ENCODE data around the gene DDRGK1.

DDRGK1 gene

GRCh38 chr20:3171391-3172125 lies 32.9 kb downstream of the DDRGK1 start:
- H3K4me3 ChIP-seq (ENCODE audit: low read length) = no peak overlapping the region
- H3K4me1 ChIP-seq (ENCODE audit: low read length) = peaks cover 11% of the 10 kb centered on the region
- H3K79me2 ChIP-seq (ENCODE audit: low read length) = no peaks in the 10 kb centered on the region
- H2AFZ ChIP-seq (ENCODE audit: low read depth, low read length) = no peak overlapping the region
- peaks cover 12% of the 10 kb centered on the region for H3K27me3 ChIP-seq (ENCODE audit: low read depth, low read length)
- H3K9ac ChIP-seq (ENCODE audit: low read length) = no peak overlapping the region
- H3K36me3 ChIP-seq (replicated peaks; ENCODE audit: low read depth, low read length) = no peaks in the 10 kb centered on the region
- TF ChIP-seq EZH2phosphoT487 (IDR thresholded peaks at IDR 0.05; ENCODE audit: low read depth) = no peak
- TF ChIP-seq, protein P1, sequence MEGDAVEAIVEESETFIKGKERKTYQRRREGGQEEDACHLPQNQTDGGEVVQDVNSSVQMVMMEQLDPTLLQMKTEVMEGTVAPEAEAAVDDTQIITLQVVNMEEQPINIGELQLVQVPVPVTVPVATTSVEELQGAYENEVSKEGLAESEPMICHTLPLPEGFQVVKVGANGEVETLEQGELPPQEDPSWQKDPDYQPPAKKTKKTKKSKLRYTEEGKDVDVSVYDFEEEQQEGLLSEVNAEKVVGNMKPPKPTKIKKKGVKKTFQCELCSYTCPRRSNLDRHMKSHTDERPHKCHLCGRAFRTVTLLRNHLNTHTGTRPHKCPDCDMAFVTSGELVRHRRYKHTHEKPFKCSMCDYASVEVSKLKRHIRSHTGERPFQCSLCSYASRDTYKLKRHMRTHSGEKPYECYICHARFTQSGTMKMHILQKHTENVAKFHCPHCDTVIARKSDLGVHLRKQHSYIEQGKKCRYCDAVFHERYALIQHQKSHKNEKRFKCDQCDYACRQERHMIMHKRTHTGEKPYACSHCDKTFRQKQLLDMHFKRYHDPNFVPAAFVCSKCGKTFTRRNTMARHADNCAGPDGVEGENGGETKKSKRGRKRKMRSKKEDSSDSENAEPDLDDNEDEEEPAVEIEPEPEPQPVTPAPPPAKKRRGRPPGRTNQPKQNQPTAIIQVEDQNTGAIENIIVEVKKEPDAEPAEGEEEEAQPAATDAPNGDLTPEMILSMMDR (IDR thresholded peaks at IDR 0.05; ENCODE audit: low read depth, low read length) = no peak
- no peaks in the 10 kb centered on the region for H4K20me1 ChIP-seq (ENCODE audit: insufficient read depth, low read length)
- no peaks in the 10 kb centered on the region for H3K9me3 ChIP-seq (ENCODE audit: insufficient read depth, low read length)
- H3K27ac ChIP-seq (ENCODE audit: low read length) = no peak overlapping the region
- H3K4me2 ChIP-seq (ENCODE audit: low read length) = no peak overlapping the region

- H3K9me3 ChIP-seq (ENCODE audit: insufficient read depth, low read length) = no peaks in the 10 kb centered on the region
- H4K20me1 ChIP-seq (ENCODE audit: insufficient read depth, low read length) = no peaks in the 10 kb centered on the region
- H3K36me3 ChIP-seq (replicated peaks; ENCODE audit: low read depth, low read length) = no peaks in the 10 kb centered on the region
- no peak overlapping the region for H2AFZ ChIP-seq (ENCODE audit: low read depth, low read length)
- H3K27ac ChIP-seq (ENCODE audit: low read length) = no peak overlapping the region
- H3K4me2 ChIP-seq (ENCODE audit: low read length) = no peak overlapping the region
- TF ChIP-seq EZH2phosphoT487 (IDR thresholded peaks at IDR 0.05; ENCODE audit: low read depth) = no peak
- TF ChIP-seq, protein P1 (IDR thresholded peaks at IDR 0.05; ENCODE audit: low read depth, low read length) = no peak
- no peak overlapping the region for H3K4me3 ChIP-seq (ENCODE audit: low read length)
- no peaks in the 10 kb centered on the region for H3K79me2 ChIP-seq (ENCODE audit: low read length)
- H3K27me3 ChIP-seq (ENCODE audit: low read depth, low read length) = peaks cover 12% of the 10 kb centered on the region
- H3K9ac ChIP-seq (ENCODE audit: low read length) = no peak overlapping the region
- peaks cover 8% of the 10 kb centered on the region for H3K4me1 ChIP-seq (ENCODE audit: low read length)
Observed at GRCh38 chr20:3168829-3169590, 35.5 kb downstream of the DDRGK1 start.

GRCh38 chr20:3168079-3168828 lies 36.2 kb downstream of the DDRGK1 start:
- Histone ChIP-seq H3K9ac (ENCODE audit: low read length) (no peak overlapping the region), H3K9me3 (ENCODE audit: insufficient read depth, low read length) (no peaks in the 10 kb centered on the region), H3K79me2 (ENCODE audit: low read length) (no peaks in the 10 kb centered on the region), H4K20me1 (ENCODE audit: insufficient read depth, low read length) (no peaks in the 10 kb centered on the region), H3K27ac (ENCODE audit: low read length) (no peak overlapping the region), H3K4me1 (ENCODE audit: low read length) (peaks cover 6% of the 10 kb centered on the region), H3K27me3 (ENCODE audit: low read depth, low read length) (peaks cover 12% of the 10 kb centered on the region), H3K36me3 (replicated peaks; ENCODE audit: low read depth, low read length) (no peaks in the 10 kb centered on the region), H2AFZ (ENCODE audit: low read depth, low read length) (no peak overlapping the region), H3K4me3 (ENCODE audit: low read length) (no peak overlapping the region), H3K4me2 (ENCODE audit: low read length) (no peak overlapping the region)
- TF ChIP-seq, protein P1 (IDR thresholded peaks at IDR 0.05; ENCODE audit: low read depth, low read length) = no peak
- no peak for TF ChIP-seq EZH2phosphoT487 (IDR thresholded peaks at IDR 0.05; ENCODE audit: low read depth)

GRCh38 chr20:3167738-3168078 lies 36.8 kb downstream of the DDRGK1 start:
- no peak overlapping the region for H3K9ac ChIP-seq (ENCODE audit: low read length)
- H3K27me3 ChIP-seq (ENCODE audit: low read depth, low read length) = peaks cover 12% of the 10 kb centered on the region
- H3K27ac ChIP-seq (ENCODE audit: low read length) = no peak overlapping the region
- no peak overlapping the region for H3K4me3 ChIP-seq (ENCODE audit: low read length)
- no peaks in the 10 kb centered on the region for H3K36me3 ChIP-seq (replicated peaks; ENCODE audit: low read depth, low read length)
- H3K79me2 ChIP-seq (ENCODE audit: low read length) = no peaks in the 10 kb centered on the region
- H3K4me1 ChIP-seq (ENCODE audit: low read length) = peaks cover 5% of the 10 kb centered on the region
- TF ChIP-seq, protein P1 (IDR thresholded peaks at IDR 0.05; ENCODE audit: low read depth, low read length) = no peak
- TF ChIP-seq EZH2phosphoT487 (IDR thresholded peaks at IDR 0.05; ENCODE audit: low read depth) = no peak
- no peaks in the 10 kb centered on the region for H3K9me3 ChIP-seq (ENCODE audit: insufficient read depth, low read length)
- H4K20me1 ChIP-seq (ENCODE audit: insufficient read depth, low read length) = no peaks in the 10 kb centered on the region
- H2AFZ ChIP-seq (ENCODE audit: low read depth, low read length) = no peak overlapping the region
- H3K4me2 ChIP-seq (ENCODE audit: low read length) = no peak overlapping the region
